ENCODE results near the gene UBQLN1.
A peak's percentile ranks its signal among the peaks of the same experiment; 100 is the strongest.

Gene UBQLN1

GRCh38 chr9:83651558-83651957 is 56.2 kb downstream of the UBQLN1 start:
- TF ChIP-seq, protein P1, sequence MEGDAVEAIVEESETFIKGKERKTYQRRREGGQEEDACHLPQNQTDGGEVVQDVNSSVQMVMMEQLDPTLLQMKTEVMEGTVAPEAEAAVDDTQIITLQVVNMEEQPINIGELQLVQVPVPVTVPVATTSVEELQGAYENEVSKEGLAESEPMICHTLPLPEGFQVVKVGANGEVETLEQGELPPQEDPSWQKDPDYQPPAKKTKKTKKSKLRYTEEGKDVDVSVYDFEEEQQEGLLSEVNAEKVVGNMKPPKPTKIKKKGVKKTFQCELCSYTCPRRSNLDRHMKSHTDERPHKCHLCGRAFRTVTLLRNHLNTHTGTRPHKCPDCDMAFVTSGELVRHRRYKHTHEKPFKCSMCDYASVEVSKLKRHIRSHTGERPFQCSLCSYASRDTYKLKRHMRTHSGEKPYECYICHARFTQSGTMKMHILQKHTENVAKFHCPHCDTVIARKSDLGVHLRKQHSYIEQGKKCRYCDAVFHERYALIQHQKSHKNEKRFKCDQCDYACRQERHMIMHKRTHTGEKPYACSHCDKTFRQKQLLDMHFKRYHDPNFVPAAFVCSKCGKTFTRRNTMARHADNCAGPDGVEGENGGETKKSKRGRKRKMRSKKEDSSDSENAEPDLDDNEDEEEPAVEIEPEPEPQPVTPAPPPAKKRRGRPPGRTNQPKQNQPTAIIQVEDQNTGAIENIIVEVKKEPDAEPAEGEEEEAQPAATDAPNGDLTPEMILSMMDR (IDR thresholded peaks at IDR 0.05), result no peak
- Histone ChIP-seq H3K4me3 (no peak overlapping the region), H3K27ac (no peak overlapping the region)
- no peak for DNase-seq (ENCODE audit: low spot score)

DNA sequence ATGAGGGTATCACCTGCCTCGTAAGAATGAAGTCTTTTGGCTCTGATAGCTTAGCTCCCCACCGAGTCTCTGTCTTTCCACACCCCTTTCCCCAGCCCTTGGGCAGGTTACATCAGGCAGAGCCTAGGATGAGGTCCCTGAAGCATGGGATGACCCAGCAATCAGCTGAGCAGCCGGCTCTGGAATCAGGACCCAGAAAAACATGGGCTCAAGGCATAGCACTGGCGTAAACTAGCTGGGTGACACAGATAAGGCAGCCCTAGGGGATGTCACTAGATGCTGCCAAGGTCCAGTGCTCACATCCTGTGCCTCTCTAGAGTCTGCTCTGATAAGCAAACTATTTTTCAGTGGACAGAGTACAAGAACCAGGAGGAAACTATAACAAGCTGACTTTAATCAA is 58.2 kb downstream of the UBQLN1 start:
- TF ChIP-seq, protein P1 (IDR thresholded peaks at IDR 0.05), result no peak
- no peak overlapping the region for H3K4me3 ChIP-seq
- no peak overlapping the region for H3K27ac ChIP-seq
- no peak for DNase-seq (ENCODE audit: low spot score)

GRCh38 chr9:83649080-83649479 is 58.7 kb downstream of the UBQLN1 start:
- DNase-seq (ENCODE audit: low spot score), result no peak
- H3K27ac ChIP-seq, result no peak overlapping the region
- no peak overlapping the region for H3K4me3 ChIP-seq

DNA sequence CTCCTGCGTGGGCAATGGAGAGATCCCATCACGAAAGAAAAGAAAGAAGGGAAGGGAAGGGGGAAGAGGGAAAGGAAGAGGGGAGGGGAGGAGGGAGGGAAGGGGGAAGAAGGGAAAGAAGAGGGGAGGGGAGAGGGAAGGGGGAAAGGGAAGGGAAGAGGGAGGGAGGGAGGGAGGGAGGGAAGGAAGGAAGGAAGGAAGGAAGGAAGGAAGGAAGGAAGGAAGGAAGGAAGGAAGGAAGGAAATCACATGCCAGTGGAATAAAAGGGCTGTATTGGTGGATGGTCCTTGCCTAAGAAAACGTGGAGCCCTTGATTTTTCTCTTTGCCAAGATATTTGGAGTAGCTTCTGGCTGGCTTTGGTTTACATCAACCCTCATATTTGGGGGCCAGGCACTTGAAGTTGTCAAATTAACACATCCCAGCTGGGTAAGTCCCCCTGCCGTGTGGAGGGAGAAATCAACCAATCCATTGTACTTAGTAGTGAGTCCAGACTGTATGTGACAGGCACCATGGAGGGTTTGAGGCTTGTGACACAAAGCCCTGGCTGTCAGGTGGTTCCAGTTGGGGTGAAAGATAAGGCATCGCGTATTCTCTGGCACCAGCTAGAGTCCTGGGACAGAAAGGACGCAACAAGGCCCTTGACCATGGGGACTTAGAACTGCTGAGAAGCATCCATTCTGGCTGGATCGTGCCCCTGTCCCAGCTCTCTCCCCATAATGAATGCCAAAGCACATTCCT is 61.1 kb downstream of the UBQLN1 start:
- H3K27ac ChIP-seq, result no peak overlapping the region
- TF ChIP-seq, protein P1 (IDR thresholded peaks at IDR 0.05), result no peak
- H3K4me3 ChIP-seq, result no peak overlapping the region
- DNase-seq (ENCODE audit: low spot score), result no peak

More at GRCh38 chr9:83649080-83649479, 58.7 kb downstream of the UBQLN1 start:
- TF ChIP-seq, protein P1 (IDR thresholded peaks at IDR 0.05), result peak; percentile 51

- H3K4me3 ChIP-seq, result no peak overlapping the region
- H3K27ac ChIP-seq, result no peak overlapping the region
- DNase-seq (ENCODE audit: low spot score), result no peak
- TF ChIP-seq, protein P1 (IDR thresholded peaks at IDR 0.05), result no peak
Measured at GRCh38 chr9:83642793-83643192, 65.0 kb downstream of the UBQLN1 start.

GRCh38 chr9:83639266-83639665 is 68.5 kb downstream of the UBQLN1 start:
- no peak for DNase-seq (ENCODE audit: low spot score)
- no peak overlapping the region for H3K4me3 ChIP-seq
- TF ChIP-seq, protein P1 (IDR thresholded peaks at IDR 0.05), result no peak
- no peak overlapping the region for H3K27ac ChIP-seq

GRCh38 chr9:83637389-83637788 is 70.4 kb downstream of the UBQLN1 start:
- DNase-seq (ENCODE audit: low spot score), result no peak
- no peak overlapping the region for H3K27ac ChIP-seq
- TF ChIP-seq, protein P1 (IDR thresholded peaks at IDR 0.05), result no peak
- H3K4me3 ChIP-seq, result no peak overlapping the region

Measured in coronary artery (tissue), 2 donors.